Measurements from ENCODE around the gene SREBF1.

DNA sequence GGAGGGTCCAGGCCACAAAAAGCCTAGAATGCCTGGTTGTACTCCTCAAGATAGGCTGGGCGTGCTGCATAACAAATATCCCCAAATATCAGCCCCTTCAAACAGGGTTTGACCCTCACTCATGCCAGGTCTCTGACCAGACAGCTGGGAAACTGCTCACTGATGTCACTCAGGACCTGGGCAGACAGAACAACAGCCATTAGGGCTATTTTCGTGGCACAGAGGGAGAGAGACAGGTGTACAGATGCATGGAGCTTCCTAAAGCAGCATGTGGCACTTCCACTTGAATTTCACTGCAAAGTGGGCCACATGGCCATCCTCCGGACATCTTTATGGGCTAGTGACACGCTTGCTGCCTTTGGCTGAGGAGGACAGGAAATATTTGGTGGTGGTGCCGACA, 73.1 kb downstream of the SREBF1 start:
- TF ChIP-seq, protein P1, sequence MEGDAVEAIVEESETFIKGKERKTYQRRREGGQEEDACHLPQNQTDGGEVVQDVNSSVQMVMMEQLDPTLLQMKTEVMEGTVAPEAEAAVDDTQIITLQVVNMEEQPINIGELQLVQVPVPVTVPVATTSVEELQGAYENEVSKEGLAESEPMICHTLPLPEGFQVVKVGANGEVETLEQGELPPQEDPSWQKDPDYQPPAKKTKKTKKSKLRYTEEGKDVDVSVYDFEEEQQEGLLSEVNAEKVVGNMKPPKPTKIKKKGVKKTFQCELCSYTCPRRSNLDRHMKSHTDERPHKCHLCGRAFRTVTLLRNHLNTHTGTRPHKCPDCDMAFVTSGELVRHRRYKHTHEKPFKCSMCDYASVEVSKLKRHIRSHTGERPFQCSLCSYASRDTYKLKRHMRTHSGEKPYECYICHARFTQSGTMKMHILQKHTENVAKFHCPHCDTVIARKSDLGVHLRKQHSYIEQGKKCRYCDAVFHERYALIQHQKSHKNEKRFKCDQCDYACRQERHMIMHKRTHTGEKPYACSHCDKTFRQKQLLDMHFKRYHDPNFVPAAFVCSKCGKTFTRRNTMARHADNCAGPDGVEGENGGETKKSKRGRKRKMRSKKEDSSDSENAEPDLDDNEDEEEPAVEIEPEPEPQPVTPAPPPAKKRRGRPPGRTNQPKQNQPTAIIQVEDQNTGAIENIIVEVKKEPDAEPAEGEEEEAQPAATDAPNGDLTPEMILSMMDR (IDR thresholded peaks at IDR 0.05), result no peak
- TF ChIP-seq, protein P2, sequence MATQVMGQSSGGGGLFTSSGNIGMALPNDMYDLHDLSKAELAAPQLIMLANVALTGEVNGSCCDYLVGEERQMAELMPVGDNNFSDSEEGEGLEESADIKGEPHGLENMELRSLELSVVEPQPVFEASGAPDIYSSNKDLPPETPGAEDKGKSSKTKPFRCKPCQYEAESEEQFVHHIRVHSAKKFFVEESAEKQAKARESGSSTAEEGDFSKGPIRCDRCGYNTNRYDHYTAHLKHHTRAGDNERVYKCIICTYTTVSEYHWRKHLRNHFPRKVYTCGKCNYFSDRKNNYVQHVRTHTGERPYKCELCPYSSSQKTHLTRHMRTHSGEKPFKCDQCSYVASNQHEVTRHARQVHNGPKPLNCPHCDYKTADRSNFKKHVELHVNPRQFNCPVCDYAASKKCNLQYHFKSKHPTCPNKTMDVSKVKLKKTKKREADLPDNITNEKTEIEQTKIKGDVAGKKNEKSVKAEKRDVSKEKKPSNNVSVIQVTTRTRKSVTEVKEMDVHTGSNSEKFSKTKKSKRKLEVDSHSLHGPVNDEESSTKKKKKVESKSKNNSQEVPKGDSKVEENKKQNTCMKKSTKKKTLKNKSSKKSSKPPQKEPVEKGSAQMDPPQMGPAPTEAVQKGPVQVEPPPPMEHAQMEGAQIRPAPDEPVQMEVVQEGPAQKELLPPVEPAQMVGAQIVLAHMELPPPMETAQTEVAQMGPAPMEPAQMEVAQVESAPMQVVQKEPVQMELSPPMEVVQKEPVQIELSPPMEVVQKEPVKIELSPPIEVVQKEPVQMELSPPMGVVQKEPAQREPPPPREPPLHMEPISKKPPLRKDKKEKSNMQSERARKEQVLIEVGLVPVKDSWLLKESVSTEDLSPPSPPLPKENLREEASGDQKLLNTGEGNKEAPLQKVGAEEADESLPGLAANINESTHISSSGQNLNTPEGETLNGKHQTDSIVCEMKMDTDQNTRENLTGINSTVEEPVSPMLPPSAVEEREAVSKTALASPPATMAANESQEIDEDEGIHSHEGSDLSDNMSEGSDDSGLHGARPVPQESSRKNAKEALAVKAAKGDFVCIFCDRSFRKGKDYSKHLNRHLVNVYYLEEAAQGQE (IDR thresholded peaks at IDR 0.05; ENCODE audit: insufficient read depth in 1 of 2, low read depth in 2 of 2, low read length in 1 of 2), result no peak
- TF ChIP-seq POLR2AphosphoS5 (IDR thresholded peaks at IDR 0.05; ENCODE audit: low read depth, low read length), result no peak
